PC-9 (cell line): ENCODE data around the gene MTUS2. TPM values are rescaled to one million over a fixed set of nuclear protein-coding genes. Genes with fewer than 3 reads are reported as not detected.

Source experiments
- BruUV-seq: library from RNA; stranded (reverse); fragments of 400-500 nt; replicated peaks from 2 replicates; lab custom pipeline; 2021; lab: Mats Ljungman, UMichigan
- CTCF ChIA-PET: fragments of 300-600 bp; sonication (Branson Sonifier 250); formaldehyde crosslinking; loops from one replicate; lab custom pipeline; 2022; ENCODE audit warnings: antibody characterized with exemption; lab: Charles Lee
- POLR2A ChIA-PET: fragments of 300-600 bp; sonication (Branson Sonifier 250); formaldehyde crosslinking; loops from one replicate; lab custom pipeline; 2022; ENCODE audit warnings: antibody characterized with exemption; ENCODE audit not compliant: unreplicated experiment; lab: Charles Lee
- DNase-seq, 2 experiments: peaks; one replicate each; pipeline versions ENCODE4 v3.0.0 to v3.0.0-alpha.2; 2015 to 2022; ENCODE audit warnings: mixed read lengths in 1 of 2
- H2AFZ ChIP-seq: fragments of 200-600 bp; sonication (generic); 2 replicates; pipeline ENCODE4 v1.8.1; 2017; ENCODE audit warnings: antibody characterized with exemption
- H3F3A ChIP-seq: fragments of 200-600 bp; sonication (generic); 2 replicates; pipeline ENCODE4 v1.8.1; 2017; ENCODE audit warnings: antibody characterized with exemption, mild to moderate bottlenecking, low read depth; ENCODE audit not compliant: insufficient read depth
- H3K27ac ChIP-seq: fragments of 200-600 bp; sonication (generic); 2 replicates; pipeline ENCODE4 v1.6.1; 2016; ENCODE audit warnings: mixed run types
- H3K27me3 ChIP-seq: fragments of 200-600 bp; sonication (generic); 2 replicates; pipeline ENCODE4 v1.6.1; 2016; ENCODE audit warnings: low read depth, mixed run types; ENCODE audit not compliant: insufficient read depth
- H3K36me3 ChIP-seq: fragments of 200-600 bp; sonication (generic); 2 replicates; pipeline ENCODE4 v1.6.1; 2016; ENCODE audit warnings: low read depth, mixed run types
- H3K4me1 ChIP-seq: fragments of 200-600 bp; sonication (generic); replicated peaks from 2 replicates; pipeline ENCODE4 v1.6.1; 2016; ENCODE audit warnings: mixed run types; ENCODE audit not compliant: insufficient read depth
- H3K4me2 ChIP-seq: fragments of 200-600 bp; sonication (generic); 2 replicates; pipeline ENCODE4 v1.6.1; 2017; ENCODE audit warnings: mixed run types
- H3K4me3 ChIP-seq: fragments of 200-600 bp; sonication (generic); 2 replicates; pipeline ENCODE4 v1.6.1; 2016; ENCODE audit warnings: mixed run types
- H3K79me2 ChIP-seq: fragments of 200-600 bp; sonication (generic); 2 replicates; pipeline ENCODE4 v1.6.1; 2017; ENCODE audit warnings: low read depth, mixed run types
- H3K9me2 ChIP-seq: fragments of 200-600 bp; sonication (generic); 2 replicates; pipeline ENCODE4 v1.8.1; 2017; ENCODE audit warnings: mild to moderate bottlenecking; ENCODE audit not compliant: insufficient read depth
- H3K9me3 ChIP-seq: fragments of 200-600 bp; sonication (generic); 2 replicates; pipeline ENCODE4 v1.8.1; 2016; ENCODE audit warnings: low read depth; ENCODE audit not compliant: insufficient read depth
- H4K20me1 ChIP-seq: fragments of 200-600 bp; sonication (generic); 2 replicates; pipeline ENCODE4 v1.8.1; 2017; ENCODE audit not compliant: insufficient read depth
- EZH2 ChIP-seq: fragments of 200-600 bp; sonication (generic); IDR thresholded peaks from 2 replicates; pipeline ENCODE4 v1.8.0; 2017; ENCODE audit warnings: antibody characterized with exemption, low read depth
- intact Hi-C: fragments of 100-400 bp; cut with micrococcal nuclease; formaldehyde crosslinking; loops from one replicate; pipeline ENCODE4 v1.10.0; 2022; ENCODE audit not compliant: unreplicated experiment
- total RNA-seq: library from RNA; stranded (reverse); gene quantifications from 2 replicates; pipeline ENCODE4 v1.2.3, GENCODE V29; 2021
- TF ChIP-seq, protein P1 (sequence below): fragments of 200-600 bp; sonication (generic); conservative IDR thresholded peaks from 2 replicates; pipeline ENCODE4 v1.6.1; 2017; ENCODE audit warnings: mixed run types, antibody characterized with exemption, mild to moderate bottlenecking, moderate library complexity

Gene MTUS2
- total RNA-seq, 1 experiment from 2014 or later, result not detected

- intact Hi-C loops, result no loop called here
- H3K4me3 ChIP-seq, result no peak overlapping the region
- no peaks in the 10 kb centered on the region for H3K79me2 ChIP-seq
- H3K27ac ChIP-seq, result no peak overlapping the region
- peaks cover 43% of the 10 kb centered on the region for H3K27me3 ChIP-seq
- BruUV-seq, result no TSS peak
- H4K20me1 ChIP-seq, result no peaks in the 10 kb centered on the region
- H3K36me3 ChIP-seq, result no peaks in the 10 kb centered on the region
- no peaks in the 10 kb centered on the region for H3F3A ChIP-seq
- TF ChIP-seq, protein P1, sequence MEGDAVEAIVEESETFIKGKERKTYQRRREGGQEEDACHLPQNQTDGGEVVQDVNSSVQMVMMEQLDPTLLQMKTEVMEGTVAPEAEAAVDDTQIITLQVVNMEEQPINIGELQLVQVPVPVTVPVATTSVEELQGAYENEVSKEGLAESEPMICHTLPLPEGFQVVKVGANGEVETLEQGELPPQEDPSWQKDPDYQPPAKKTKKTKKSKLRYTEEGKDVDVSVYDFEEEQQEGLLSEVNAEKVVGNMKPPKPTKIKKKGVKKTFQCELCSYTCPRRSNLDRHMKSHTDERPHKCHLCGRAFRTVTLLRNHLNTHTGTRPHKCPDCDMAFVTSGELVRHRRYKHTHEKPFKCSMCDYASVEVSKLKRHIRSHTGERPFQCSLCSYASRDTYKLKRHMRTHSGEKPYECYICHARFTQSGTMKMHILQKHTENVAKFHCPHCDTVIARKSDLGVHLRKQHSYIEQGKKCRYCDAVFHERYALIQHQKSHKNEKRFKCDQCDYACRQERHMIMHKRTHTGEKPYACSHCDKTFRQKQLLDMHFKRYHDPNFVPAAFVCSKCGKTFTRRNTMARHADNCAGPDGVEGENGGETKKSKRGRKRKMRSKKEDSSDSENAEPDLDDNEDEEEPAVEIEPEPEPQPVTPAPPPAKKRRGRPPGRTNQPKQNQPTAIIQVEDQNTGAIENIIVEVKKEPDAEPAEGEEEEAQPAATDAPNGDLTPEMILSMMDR, result no peak; the same call in 1 of the 2 replicates
- no peak for TF ChIP-seq EZH2
- POLR2A ChIA-PET, result no interaction called here
- no peak overlapping the region for H3K4me2 ChIP-seq
- H3K9me3 ChIP-seq, result no peaks in the 10 kb centered on the region
- no peaks in the 10 kb centered on the region for H3K9me2 ChIP-seq
- CTCF ChIA-PET, result no interaction called here
- DNase-seq, result no peak
- no peak overlapping the region for H2AFZ ChIP-seq
- no peaks in the 10 kb centered on the region for H3K4me1 ChIP-seq
These were observed 2.9 kb upstream of the MTUS2 start for GRCh38 chr13:28817204-28817603.

GRCh38 chr13:28819046-28819730, 951 bp upstream of the MTUS2 start:
- no peaks in the 10 kb centered on the region for H3K36me3 ChIP-seq
- H3K4me1 ChIP-seq, result no peaks in the 10 kb centered on the region
- no TSS peak for BruUV-seq
- no peak overlapping the region for H2AFZ ChIP-seq
- ChIA-PET POLR2A (no interaction called here), CTCF (no interaction called here)
- H3K79me2 ChIP-seq, result no peaks in the 10 kb centered on the region
- intact Hi-C loops, result no loop called here
- H3F3A ChIP-seq, result no peaks in the 10 kb centered on the region
- TF ChIP-seq EZH2, result no peak
- TF ChIP-seq, protein P1, result no peak
- peaks cover 38% of the 10 kb centered on the region for H3K27me3 ChIP-seq
- no peak for DNase-seq
- H3K27ac ChIP-seq, result no peak overlapping the region
- no peaks in the 10 kb centered on the region for H4K20me1 ChIP-seq
- H3K9me3 ChIP-seq, result no peaks in the 10 kb centered on the region
- H3K4me2 ChIP-seq, result no peak overlapping the region
- H3K9me2 ChIP-seq, result no peaks in the 10 kb centered on the region
- H3K4me3 ChIP-seq, result no peak overlapping the region

- DNase-seq, result no peak
- CTCF ChIA-PET, result no interaction called here
- Histone ChIP-seq H3K4me1 (no peaks in the 10 kb centered on the region), H3K27me3 (peaks cover 32% of the 10 kb centered on the region), H3F3A (no peaks in the 10 kb centered on the region), H2AFZ (no peak overlapping the region), H3K27ac (no peak overlapping the region), H3K9me2 (no peaks in the 10 kb centered on the region), H3K4me3 (no peak overlapping the region), H3K36me3 (no peaks in the 10 kb centered on the region), H3K4me2 (no peak overlapping the region), H3K9me3 (no peaks in the 10 kb centered on the region), H4K20me1 (no peaks in the 10 kb centered on the region), H3K79me2 (no peaks in the 10 kb centered on the region)
- TF ChIP-seq, protein P1, result no peak
- TF ChIP-seq EZH2, result no peak
- POLR2A ChIA-PET, result no interaction called here
- intact Hi-C loops, result no loop called here
- no TSS peak for BruUV-seq
These were observed 422 bp upstream of the MTUS2 start for GRCh38 chr13:28819735-28820098.
